DLD1 (cell line): ENCODE data around the gene UGT2A3.
"Not testable (repeated sequence)": the region's sequence is repeated elsewhere in the genome, so short reads cannot be mapped to it uniquely, and the experiment has no call there.

Experiments used
- in situ Hi-C: cut with HindIII; loops from 2 replicates; pipeline ENCODE4 v1.10.0; 2017; ENCODE audit warnings: low sequenced_read_pairs

UGT2A3 gene

DNA sequence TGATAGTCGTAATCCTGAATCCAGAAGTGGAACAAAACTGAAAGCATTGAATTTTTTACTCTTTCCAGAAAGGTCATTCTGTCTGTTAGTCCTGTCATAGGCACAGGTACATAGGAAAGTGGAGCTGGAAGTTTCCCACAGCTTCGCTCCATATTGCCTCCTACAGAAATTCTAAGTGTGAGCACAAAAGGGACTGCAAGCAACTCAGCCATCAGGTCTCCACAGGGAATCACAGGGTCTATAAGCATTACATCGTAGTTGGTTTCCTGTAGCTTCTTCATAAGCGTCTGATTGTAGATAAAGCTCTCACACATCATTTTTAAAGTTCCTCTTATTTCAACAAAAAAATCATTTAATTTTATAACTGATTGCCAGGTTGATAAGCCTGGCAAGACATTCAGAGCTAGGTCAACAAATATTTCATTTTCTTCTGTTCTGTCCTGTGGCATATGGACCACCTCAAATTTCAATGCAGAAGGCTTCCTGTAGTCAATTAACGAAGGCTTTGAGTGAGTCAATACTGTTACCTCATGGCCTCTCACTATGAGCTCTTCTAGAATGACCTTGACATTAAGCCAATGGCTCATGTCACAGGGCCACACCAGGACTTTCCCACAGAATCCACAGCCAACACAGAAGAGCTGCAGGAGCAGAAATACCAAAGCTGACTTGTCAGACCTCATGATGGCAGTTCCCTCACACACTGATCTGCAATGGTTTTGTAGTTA is at the start of gene UGT2A3:
UGT2A3 (minus strand) TSS at position 727 of the 728 bp plus-strand sequence; CDS start at position 683, 44 bp downstream.
- in situ Hi-C loops = no loop called here

DNA sequence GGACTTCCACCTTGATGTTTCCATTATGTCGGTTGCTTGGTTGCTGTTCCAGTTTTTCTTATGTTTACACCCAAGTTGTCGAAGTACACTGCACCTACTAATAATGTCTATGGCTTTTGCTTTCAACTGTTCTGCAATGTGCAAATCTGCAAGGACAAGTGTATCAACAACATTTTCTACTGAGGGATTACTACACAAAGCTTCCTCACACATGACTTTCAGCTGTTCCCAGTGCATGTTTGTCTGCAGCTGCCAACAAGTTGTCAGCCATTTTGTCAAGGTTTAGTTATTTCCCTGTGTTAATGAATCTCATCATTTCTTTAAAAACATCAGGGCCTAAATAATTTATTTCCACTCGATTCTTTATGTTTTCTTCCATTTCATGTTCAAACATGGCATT is 45.4 kb upstream of the UGT2A3 start:
- in situ Hi-C loops = no loop called here

DNA sequence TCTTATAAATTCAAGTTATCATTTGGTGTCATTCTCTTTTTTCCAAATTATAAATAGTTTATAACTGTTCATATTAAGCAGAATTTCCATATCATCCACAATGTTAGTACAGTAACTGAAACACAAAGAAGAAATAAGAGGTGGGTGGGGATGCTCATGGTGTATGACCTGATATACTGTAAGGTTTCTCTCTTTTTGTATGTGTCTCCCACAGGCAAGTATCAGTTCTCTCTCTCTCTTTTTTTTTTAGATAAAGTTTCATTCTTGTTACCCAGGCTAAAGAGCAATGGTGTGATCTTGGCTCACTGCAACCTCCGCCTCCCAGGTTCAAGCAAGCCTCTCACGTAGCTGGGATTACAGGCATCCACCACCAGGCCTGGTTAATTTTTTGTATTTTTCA is 43.7 kb upstream of the UGT2A3 start:
- in situ Hi-C loops = no loop called here

DNA sequence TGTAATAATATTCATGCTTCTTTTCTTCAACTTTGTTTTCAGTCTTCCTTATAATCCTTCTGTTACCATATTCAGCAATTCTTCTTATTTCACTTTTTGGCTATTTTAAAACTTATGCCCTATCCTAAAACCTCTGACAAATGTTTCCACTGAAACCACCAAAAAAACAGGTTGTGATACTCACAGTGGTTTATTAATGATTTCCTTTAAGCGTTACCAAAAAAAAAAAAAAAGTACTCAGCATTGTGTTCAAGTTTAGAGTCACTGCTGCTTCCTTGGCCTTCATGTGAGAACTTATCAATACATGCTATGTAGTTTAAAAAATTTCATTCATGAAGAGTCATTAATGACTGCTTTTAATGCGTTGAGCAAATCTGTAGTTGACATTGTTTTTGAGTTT is 35.4 kb upstream of the UGT2A3 start:
- in situ Hi-C loops = no loop called here

DNA sequence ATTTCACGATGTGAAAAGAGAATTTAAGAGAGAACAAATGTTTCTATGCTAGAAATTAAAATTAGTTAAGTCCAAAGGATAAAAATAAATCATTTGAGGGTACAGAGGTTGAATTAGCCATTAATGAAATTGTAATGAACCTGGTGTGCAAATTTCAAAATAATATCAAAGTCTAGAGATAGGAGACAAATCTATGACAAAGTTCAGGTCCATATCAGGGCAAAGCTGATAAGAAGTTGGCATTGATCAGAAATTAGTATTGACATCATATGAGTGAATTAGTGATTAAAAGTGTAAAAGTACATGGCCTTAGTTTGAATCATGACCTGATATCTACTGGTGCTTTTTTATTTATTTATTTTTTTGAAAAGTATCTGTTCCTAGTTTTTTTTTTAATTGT is 33.8 kb upstream of the UGT2A3 start:
- in situ Hi-C loops = no loop called here

DNA sequence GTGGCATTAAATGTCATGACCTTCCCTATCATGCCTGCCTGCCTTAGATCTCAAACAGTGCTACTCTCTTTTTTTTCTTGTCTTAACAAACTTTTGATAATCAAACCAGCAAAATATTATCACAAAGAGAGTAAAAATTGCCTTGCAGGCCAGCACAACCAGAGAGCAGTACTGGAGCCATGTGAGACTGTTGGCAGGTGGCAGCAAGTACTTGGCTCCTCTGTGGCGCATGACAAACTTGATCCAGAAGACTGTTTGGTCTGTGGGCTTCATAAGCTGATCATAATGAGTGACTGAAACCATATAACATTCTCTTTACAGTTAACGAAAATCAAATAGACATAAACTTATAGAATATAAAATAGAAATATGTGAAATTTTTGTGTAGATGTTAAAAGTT is 33.3 kb upstream of the UGT2A3 start:
- in situ Hi-C loops = no loop called here

DNA sequence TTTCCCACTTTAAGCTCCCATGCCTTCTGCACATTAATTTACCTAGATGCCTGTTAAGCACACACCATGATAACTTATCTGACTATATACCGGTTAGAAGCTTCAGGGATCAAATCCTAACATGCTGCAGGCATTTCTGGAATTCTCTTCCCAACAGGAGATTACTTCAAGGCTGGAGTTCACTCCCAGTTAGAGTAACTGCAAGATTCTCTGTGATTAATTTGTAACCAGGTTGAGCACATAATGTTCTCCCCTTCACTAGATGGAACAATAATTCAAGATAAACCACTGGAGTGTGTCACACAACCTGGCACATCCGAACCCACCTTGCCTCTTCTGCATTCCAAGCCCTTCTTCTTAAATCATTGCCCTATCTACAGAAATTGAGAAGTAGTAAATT is 11.8 kb upstream of the UGT2A3 start:
- in situ Hi-C loops = no loop called here

DNA sequence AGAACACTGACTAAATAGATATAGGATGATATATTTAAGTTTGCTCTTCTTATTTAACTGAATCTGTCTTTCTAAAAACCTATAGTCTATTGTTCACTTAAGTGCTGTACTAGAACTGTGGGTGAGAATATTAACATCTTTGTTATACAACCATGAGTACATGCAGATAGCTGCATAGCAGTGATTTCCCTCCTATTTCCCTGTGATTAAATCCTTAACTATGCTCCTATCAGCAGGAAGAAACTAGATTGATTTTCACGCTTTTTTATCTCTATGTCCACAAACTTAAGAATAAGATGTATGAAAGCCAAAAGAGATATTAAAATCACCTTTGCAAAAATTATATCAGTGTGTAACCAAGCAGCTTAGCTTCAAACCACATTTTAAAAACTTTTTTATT is 11.3 kb upstream of the UGT2A3 start:
- in situ Hi-C loops = no loop called here

DNA sequence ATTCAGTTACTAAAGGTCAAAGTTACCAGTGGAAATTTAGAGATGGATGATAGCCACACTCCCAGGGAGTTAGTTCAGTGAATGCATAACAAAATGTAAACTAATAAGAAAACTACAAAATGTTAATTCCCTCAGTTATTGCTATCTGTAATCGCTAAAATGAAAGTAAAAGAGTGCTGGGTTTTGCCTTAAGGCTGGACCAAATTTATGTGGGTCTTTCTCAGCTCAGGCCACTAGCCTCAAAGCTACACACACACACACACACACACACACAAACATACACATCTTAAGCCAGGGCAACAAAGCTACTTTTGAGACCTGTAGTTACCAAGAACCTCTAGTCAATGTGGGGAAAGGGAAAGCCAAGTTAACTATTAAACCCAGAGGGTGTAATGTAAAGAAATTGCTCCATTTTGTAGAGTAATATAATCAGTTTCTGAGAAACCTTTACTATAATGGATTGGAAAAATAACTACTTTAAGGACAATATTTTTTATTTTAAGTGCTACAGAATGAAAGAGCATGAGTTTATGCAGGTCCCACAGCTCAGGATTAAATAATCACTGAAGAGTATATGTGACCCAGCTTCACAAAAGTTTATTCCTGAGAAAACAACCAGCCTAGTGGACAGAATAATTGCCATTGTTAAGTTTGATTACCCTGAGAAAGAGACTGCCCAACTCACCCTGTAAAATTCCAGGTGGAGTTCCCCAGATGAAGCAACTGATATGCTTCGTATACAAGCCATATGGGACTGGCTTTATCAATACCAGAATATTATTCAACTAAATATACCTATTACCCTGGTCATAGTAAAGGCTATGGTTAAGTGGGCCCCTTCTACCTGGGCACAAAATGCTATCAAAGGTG is 8.9 kb upstream of the UGT2A3 start:
- in situ Hi-C loops = no loop called here

DNA sequence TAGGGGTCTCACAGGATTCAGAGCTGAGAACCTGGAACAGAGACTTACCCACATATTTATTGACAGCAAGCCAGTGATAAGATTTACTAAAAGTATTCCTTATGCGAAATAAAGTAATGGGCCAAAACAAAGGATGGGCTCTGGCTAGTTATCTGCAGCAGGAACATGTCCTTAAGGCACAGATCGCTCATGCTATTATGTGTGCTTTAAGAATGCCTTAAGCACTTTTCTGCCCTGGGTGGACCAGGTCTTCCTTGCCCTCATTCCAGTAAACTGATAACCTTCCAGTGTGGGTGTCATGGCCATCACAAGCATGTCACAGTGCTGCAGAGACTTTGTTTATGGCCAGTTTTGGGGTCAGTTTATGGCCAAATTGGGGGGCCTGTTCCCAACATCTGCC is 7.5 kb upstream of the UGT2A3 start:
- in situ Hi-C loops = not testable (repeated sequence)

DNA sequence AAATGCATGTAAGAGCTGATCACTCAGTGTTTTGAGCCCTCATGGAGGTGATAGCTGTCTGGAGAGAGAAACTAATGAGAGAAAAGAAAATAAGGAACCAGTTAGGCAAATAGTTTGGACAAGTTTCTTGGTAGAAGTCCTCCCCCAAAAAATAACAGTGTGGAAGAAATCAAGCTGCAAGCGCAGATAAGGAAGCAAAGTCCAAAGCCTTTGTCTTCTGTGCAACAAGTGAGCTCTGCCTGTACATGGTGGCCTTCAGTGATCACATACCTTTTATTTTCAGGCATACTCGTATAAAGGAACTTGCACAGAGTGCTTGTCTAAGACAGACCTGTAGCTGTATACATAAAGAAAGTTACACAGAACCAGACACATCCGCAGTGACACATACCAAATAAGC is 2.5 kb upstream of the UGT2A3 start:
- in situ Hi-C loops = no loop called here

DNA sequence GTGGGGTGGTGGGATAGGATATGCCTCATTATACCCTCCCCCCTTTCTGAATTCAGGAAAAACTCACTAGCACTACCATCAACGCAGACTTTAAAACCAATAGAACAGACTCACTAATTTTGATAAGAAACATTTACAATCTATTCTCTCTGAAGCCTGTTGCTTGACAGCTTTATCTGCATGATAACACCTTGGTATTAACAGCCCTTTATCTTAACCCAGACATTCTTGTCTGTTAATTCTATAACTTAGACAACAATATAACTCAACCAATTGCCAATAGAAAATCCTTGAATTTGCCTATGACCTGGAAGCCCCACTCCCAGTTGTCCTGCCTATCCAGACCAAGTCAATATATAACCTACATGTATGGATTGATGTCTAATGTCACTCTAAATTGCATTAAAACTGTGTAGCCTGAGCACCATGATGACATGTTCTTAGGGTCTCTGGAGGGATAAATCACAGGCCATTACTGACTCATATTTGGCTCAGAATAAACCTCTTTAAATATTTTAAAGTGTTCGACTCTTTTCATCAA is 1.5 kb upstream of the UGT2A3 start:
- in situ Hi-C loops = no loop called here

DNA sequence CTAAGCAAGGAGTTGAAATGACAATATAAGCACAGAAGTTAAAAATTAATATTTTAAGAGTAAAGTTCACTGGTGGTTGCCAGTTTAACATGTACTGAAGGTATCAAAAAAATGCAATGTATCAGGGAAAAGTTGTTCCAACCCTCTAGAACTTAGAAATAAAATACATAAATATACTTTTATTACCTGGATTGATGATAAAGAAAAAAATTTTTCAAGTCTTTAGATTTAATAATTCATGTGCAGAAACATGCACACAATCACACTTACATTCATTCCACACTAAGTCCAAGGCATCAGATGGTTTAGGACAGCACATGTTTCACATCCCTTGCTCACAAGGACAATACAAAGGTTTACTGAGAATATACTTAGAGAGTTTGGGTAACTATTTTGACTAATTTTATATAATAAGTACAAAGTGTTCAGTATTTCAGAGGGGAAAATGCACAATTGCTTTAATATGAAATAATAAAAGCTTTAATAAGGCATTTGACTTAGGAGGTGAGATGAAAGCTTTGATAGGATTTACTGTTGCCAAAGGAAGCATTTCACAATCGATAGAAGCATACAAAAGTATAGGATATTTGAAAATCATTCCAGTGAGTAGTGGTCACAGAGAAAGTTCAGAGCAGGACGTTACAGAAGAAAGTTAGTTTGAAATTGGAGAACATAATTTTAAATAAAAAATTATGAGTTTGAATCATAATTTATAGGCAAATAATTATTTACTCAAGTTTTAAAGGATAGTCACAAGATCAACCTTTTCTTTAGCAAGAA is 392 bp upstream of the UGT2A3 start:
- in situ Hi-C loops = no loop called here

DNA sequence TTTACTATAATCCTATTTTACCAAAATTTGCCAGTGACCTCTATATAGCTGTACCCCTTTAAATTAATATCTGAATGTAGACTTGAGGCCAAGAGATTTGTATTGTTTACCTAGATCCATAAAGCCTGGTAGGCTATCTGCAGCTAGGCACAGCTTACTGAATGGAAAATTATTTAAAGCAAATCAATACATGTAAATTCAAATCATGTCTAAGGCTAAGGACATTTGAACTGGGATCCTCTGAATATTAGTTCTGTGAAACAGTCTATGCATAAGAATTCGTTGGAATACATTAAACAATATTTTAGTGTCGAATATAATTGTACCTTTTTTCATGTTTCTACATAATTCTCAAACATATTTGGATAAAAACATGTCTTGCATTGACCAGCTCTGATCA is 1.6 kb downstream of the UGT2A3 start:
- in situ Hi-C loops = no loop called here

DNA sequence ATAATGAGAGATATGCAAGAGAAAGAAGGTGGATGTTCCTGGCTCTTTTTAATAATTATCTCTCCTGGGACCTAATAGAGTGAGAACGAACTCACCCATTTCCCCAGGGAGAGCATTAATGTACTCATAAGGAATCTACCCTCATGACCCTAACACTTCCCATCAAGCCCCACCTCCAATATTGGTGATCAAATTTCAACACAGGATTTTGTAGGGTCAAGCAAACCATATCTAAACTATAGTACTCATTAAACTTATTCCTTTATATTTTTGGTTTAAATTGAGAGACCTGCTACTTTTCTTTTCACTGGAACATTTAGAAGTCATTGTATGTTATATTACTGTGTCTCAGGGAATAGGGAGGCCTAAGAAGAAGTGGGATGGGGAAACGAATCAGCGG is 2.6 kb downstream of the UGT2A3 start:
- in situ Hi-C loops = no loop called here

DNA sequence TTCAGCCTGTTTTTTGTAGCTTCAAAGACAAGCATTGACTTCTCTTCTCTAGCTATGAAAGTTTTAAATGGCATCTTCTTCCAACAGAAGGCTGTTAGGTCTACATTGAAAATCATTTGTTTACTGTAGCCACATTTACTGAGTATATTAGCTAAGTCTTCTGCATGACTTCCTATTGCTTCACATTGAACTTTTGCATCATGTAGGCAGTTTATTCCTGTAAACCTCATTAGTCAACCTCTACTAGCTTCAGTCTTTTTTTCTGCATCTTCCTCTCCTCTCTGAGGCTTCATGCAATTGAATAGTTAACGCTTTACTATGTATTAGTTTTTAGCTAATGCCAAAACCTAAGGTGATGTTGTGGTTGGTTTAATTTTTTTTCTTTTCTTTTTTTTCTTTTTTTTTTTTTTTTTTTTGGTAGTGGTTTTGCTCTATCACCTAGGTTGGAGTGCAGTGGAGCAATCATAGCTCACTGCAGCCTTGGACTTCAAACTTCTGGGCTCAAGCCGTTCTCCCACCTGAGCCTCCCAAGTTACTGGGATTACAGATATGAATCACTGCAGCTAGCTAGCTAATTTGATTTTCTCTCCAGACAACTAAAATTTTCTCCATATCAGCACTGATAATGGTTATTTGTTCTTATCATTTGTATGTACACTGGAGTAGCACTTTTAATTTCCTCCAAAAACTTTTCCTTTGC is 3.4 kb downstream of the UGT2A3 start:
- in situ Hi-C loops = no loop called here

DNA sequence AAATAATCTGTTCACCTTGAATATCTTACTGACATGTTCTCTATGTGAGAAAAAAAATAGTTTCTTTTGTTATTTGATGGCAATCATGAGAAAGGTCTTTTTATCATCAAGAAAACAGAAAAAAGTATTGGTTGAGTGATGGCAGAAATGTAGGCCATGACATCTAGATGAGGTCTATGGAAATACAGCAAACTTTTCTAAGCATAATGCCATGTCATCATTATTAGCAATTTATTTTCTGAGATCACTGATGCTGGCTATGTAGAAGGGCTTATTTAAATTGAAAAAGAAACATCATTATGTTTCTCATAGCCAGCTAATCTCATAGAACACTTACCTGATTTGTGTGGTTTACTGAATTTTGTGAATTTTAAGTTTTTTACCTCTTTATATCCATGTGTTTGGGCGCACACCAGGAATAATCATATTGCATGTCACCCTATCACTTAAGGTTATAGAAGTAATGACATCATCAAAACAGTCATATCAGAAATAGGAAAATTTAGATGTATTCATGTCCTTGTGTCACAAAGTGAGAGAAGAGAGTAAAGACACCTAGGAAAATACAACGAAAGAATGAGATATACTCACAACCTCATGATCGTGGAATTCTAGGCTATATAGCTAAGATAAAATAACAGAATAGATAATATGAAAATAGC is 22.4 kb downstream of the UGT2A3 start:
- in situ Hi-C loops = no loop called here

DNA sequence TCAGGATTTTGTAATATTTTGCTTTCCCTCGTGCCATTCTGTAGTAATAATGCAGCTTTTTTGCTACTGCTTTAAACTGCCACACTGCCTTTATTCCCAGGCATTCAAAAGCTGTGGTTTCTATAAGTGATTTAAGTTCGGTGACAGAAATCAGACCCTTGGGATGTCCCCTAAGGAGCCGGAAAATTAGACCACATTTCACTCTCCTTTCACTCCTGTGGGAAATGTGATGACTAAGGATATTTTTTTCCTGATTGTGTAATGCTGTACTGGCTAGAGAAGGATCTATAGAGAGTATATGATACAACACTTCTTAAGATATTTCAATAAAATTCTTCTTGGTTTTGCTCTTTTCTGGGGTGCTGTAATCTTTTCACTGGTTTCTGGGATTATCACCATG is 24.4 kb downstream of the UGT2A3 start:
- in situ Hi-C loops = no loop called here

DNA sequence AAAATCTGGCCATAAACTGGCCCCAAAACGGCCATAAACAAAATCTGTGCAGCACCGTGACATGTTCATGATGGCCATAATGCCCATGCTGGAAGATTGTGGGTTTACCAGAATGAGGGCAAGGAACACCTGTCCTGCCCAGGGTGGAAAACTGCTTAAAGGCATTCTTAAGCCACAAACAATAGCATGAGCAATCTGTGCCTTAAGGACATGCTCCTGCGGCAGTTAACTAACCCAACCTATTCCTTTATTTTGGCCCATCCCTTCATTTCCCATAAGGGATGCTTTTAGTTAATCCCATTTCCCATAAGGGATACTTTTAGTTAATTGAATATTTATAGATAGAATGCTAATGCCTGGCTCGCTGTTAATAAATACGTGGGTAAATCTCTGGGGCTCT is 29.4 kb downstream of the UGT2A3 start:
- in situ Hi-C loops = not testable (repeated sequence)

DNA sequence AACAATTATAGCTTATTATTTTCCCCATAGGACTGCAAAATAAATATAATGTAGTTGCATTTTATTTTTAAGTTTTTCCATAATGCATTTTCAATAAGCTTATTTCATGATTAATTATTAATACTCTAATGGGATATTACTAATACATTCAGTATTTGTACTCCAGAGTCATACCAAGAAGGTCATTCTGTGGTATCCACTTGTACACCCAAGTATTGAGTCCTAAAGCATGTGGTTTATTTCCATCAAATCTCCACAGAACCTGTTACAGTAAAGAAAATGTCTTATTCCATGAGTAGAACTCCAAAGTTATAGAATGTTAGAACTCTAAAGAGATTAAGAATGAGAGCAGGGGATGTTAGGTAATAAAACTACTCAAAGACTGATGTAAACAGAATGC is 30.6 kb downstream of the UGT2A3 start:
- in situ Hi-C loops = no loop called here
